K562 (cell line): Measurements from ENCODE around the gene PACSIN3. TPM values are rescaled to one million over a fixed set of nuclear protein-coding genes. Genes with fewer than 3 reads are reported as not detected.
A peak's percentile ranks its signal among the peaks of the same experiment; 100 is the strongest.

ENCODE experiments used
- ATAC-seq: fragments of 200-7000 bp; cut with Tn5 transposase; 3 replicates; pipeline ENCODE4 v1.9.1; 2020; ENCODE audit warnings: moderate library complexity
- BruUV-seq: library from RNA; stranded (reverse); fragments of 400-500 nt; replicated peaks from 2 replicates; lab custom pipeline; 2021; lab: Mats Ljungman, UMichigan
- CTCF ChIA-PET: fragments of 300-600 bp; formaldehyde crosslinking; extraction: SDS; loops from one replicate; lab custom pipeline; 2021; ENCODE audit warnings: low intra/inter-chr PET ratio; lab: Yijun Ruan, JAX
- POLR2A ChIA-PET: fragments of 300-600, 350-650 bp; sonication (Branson Sonifier 250); formaldehyde crosslinking; extraction: SDS; loops from one replicate; lab custom pipeline; 2021; ENCODE audit warnings: antibody characterized with exemption, inconsistent platforms; lab: Yijun Ruan, JAX
- DNase-seq, 4 experiments: peaks; one replicate each; pipeline versions ENCODE4 v3.0.0 to v3.0.0-alpha.2; 2011 to 2018; ENCODE audit warnings: low spot score in 3 of 4, mixed read lengths in 3 of 4; ENCODE audit errors: extremely low read depth in 1 of 4
- FAIRE-seq: peaks from 2 replicates; lab custom pipeline; 2011; peaks lifted over from hg19 to GRCh38; lab: Jason Lieb, UNC
- H2AFZ ChIP-seq: 2 replicates; pipeline ENCODE4 v1.6.0; 2011; ENCODE audit warnings: low read depth, low read length, control low read depth, inconsistent platforms
- H3K27ac ChIP-seq: fragments of 200-600 bp; 3 replicates; pipeline ENCODE4 v1.8.0; 2011; ENCODE audit warnings: low read depth, mild to moderate bottlenecking, control low read depth, inconsistent platforms, low read length, moderate library complexity, mixed read lengths; ENCODE audit errors: extremely low read depth
- H3K27me3 ChIP-seq, 2 experiments: fragments of 300-600 bp in 1 of 2; 2 replicates in 1 of 2; 3 replicates in 1 of 2; pipeline versions ENCODE4 v1.6.0 to v1.8.0; 2011; ENCODE audit warnings: inconsistent platforms in 2 of 2, low read length in 2 of 2, mild to moderate bottlenecking in 1 of 2, mixed read lengths in 1 of 2, moderate library complexity in 1 of 2; ENCODE audit not compliant: control insufficient read depth in 2 of 2, insufficient read depth in 2 of 2
- H3K36me3 ChIP-seq: fragments of 300-600 bp; 3 replicates; pipeline ENCODE4 v1.8.0; 2011; ENCODE audit warnings: mild to moderate bottlenecking, low read length, inconsistent platforms; ENCODE audit not compliant: control insufficient read depth, insufficient read depth
- H3K4me1 ChIP-seq, 2 experiments: fragments of 200-600 bp in 1 of 2; replicated peaks in 1 of 2; 2 replicates in 1 of 2; 3 replicates in 1 of 2; pipeline versions ENCODE4 v1.5.1 to v1.8.0; 2011; ENCODE audit warnings: inconsistent platforms in 2 of 2, low read length in 2 of 2, mild to moderate bottlenecking in 1 of 2, mixed read lengths in 1 of 2, moderate library complexity in 1 of 2; ENCODE audit not compliant: control insufficient read depth in 2 of 2, insufficient read depth in 2 of 2
- H3K4me2 ChIP-seq: 2 replicates; pipeline ENCODE4 v1.6.1; 2011; ENCODE audit warnings: low read length, control low read depth, inconsistent platforms, mixed read lengths; ENCODE audit not compliant: insufficient read depth
- H3K4me3 ChIP-seq: fragments of 200-600 bp; sonication (generic), shearing (Covaris generic); 2 replicates; pipeline ENCODE4 v1.5.1; 2016; ENCODE audit warnings: control low read depth, inconsistent platforms
- H3K79me2 ChIP-seq: fragments of 200-600 bp; 3 replicates; pipeline ENCODE4 v1.8.0; 2011; ENCODE audit warnings: low read length, inconsistent platforms; ENCODE audit not compliant: control insufficient read depth, insufficient read depth
- H3K9ac ChIP-seq, 2 experiments: 2 replicates each; pipeline versions ENCODE4 v1.6.0 to v1.6.1; 2011; ENCODE audit warnings: low read depth in 2 of 2, low read length in 2 of 2, control low read depth in 1 of 2, inconsistent platforms in 1 of 2, mild to moderate bottlenecking in 1 of 2, mixed read lengths in 1 of 2; ENCODE audit not compliant: insufficient read depth in 1 of 2
- H3K9me1 ChIP-seq: one replicate; pipeline ENCODE4 v1.6.0; 2011; ENCODE audit warnings: inconsistent platforms, mild to moderate bottlenecking, low read length, moderate library complexity; ENCODE audit not compliant: control insufficient read depth, insufficient read depth
- H3K9me3 ChIP-seq: replicated peaks from 2 replicates; pipeline ENCODE4 v1.5.1; 2011; ENCODE audit warnings: low read depth, low read length, inconsistent platforms; ENCODE audit not compliant: control insufficient read depth, insufficient read depth
- H4K20me1 ChIP-seq: replicated peaks from 2 replicates; pipeline ENCODE4 v1.6.1; 2011; ENCODE audit warnings: low read length, inconsistent platforms, mixed read lengths; ENCODE audit not compliant: control insufficient read depth, insufficient read depth
- BRF2 ChIP-seq: IDR thresholded peaks from 3 replicates; pipeline ENCODE4 v1.6.1; 2011; ENCODE audit warnings: borderline replicate concordance, mild to moderate bottlenecking; ENCODE audit not compliant: insufficient read length, insufficient read depth
- HINFP ChIP-seq: fragments of 450-650 bp; conservative IDR thresholded peaks from 2 replicates; pipeline ENCODE4 v1.6.1; 2016; ENCODE audit warnings: missing genetic modification characterization, low read depth, mild to moderate bottlenecking, control low read depth, missing compliant biosample characterization
- HOMEZ ChIP-seq: fragments of 250-450 bp; sonication (Bioruptor Pico); IDR thresholded peaks from 2 replicates; pipeline ENCODE4 v1.4.0; 2020; ENCODE audit warnings: mild to moderate bottlenecking, moderate library complexity
- MYC ChIP-seq, 2 experiments: fragments of 250-450 bp in 1 of 2; sonication (Bioruptor Pico) in 1 of 2; IDR thresholded peaks; 2 replicates each; pipeline versions ENCODE4 v1.5.1 to v1.6.1; 2012 to 2021; ENCODE audit warnings: low read depth in 2 of 2, borderline replicate concordance in 1 of 2, improper control_type of control experiment in 1 of 2, low read length in 1 of 2, mild to moderate bottlenecking in 1 of 2, moderate library complexity in 1 of 2
- MYNN ChIP-seq, 2 experiments: sonication (generic); formaldehyde crosslinking in 1 of 2; IDR thresholded peaks; 2 replicates each; pipeline versions ENCODE4 v1.5.0 to v1.6.1; 2016 to 2020; ENCODE audit warnings: antibody characterized with exemption in 1 of 2, missing genetic modification reagents in 1 of 2
- NCOA4 ChIP-seq: fragments of 450-650 bp; IDR thresholded peaks from 2 replicates; pipeline ENCODE4 v1.6.1; 2018; ENCODE audit warnings: mild to moderate bottlenecking; ENCODE audit not compliant: partially characterized antibody
- NR4A1 ChIP-seq, 2 experiments: fragments of 250-450 bp in 1 of 2; fragments of 450-650 bp in 1 of 2; sonication (Bioruptor Pico) in 1 of 2; IDR thresholded peaks; 2 replicates each; pipeline versions ENCODE4 v1.4.0 to v1.6.1; 2016 to 2020; ENCODE audit warnings: mild to moderate bottlenecking in 2 of 2, missing compliant biosample characterization in 1 of 2, missing genetic modification characterization in 1 of 2, moderate library complexity in 1 of 2
- POLR2A ChIP-seq: fragments of 450-650 bp; conservative IDR thresholded peaks from 2 replicates; pipeline ENCODE4 v1.6.1; 2016
- POLR2B ChIP-seq: fragments of 450-650 bp; IDR thresholded peaks from 2 replicates; pipeline ENCODE4 v1.6.1; 2018; ENCODE audit warnings: low read depth; ENCODE audit not compliant: partially characterized antibody
- RBM22 ChIP-seq: fragments of 200-400 bp; formaldehyde crosslinking; IDR thresholded peaks from 2 replicates; pipeline ENCODE4 v1.6.1; 2018; ENCODE audit warnings: low read length, low read depth; ENCODE audit not compliant: poor library complexity, severe bottlenecking
- SRSF3 ChIP-seq: fragments of 200-400 bp; formaldehyde crosslinking; IDR thresholded peaks from 2 replicates; pipeline ENCODE4 v1.6.1; 2016; ENCODE audit warnings: mild to moderate bottlenecking, low read length, moderate library complexity; ENCODE audit not compliant: insufficient read depth
- ZKSCAN8 ChIP-seq: fragments of 200-800 bp; sonication (Bioruptor generic); IDR thresholded peaks from 2 replicates; pipeline ENCODE4 v1.6.1; 2016; ENCODE audit warnings: missing genetic modification characterization, missing compliant biosample characterization
- WGBS: fragments of 100-300 bp; shearing (Covaris generic); methylation state at CpG from one replicate; pipeline ENCODE4 v1.1.6; 2016; ENCODE audit warnings: low coverage, mixed read lengths; ENCODE audit not compliant: insufficient coverage; ENCODE audit errors: missing lambda C conversion rate; 5-methylcytosine and 5-hydroxymethylcytosine counted together
- in situ Hi-C: fragments of 300-500 bp; cut with MboI; formaldehyde crosslinking; loops from 4 replicates; pipeline ENCODE4 v1.15.0; 2018; ENCODE audit warnings: inconsistent platforms, mixed read lengths
- intact Hi-C: fragments of 100-400 bp; cut with micrococcal nuclease; formaldehyde crosslinking; loops from 2 replicates; pipeline ENCODE4 v1.14.2; 2022
- polyA plus RNA-seq, 8 experiments: library from polyadenylated mRNA; depleted of rRNA in 4 of 8; stranded (reverse) in 5 of 8; unstranded in 3 of 8; fragments of >200 nt; fragmentation: Nextera tagmentation in 2 of 8; fragmentation: Illumina TruSeq in 1 of 8; extraction: Ambion mirVana in 2 of 8; extraction: Trizol in 1 of 8; gene quantifications; 2 replicates each; pipeline versions ENCODE4 v1.2.1 to v1.2.3, GENCODE V29; 2011 to 2014; ENCODE audit warnings: inconsistent platforms in 1 of 8, missing spikeins in 1 of 8
- total RNA-seq, 7 experiments: library from RNA; depleted of rRNA in 6 of 7; stranded (reverse); fragments of >200 nt in 6 of 7; fragmentation: Illumina TruSeq in 2 of 7; extraction: Trizol in 2 of 7; gene quantifications; 2 replicates each; pipeline versions ENCODE4 v1.2.1 to v1.2.3, GENCODE V29; 2011 to 2021; ENCODE audit warnings: low replicate concordance in 1 of 7

Gene PACSIN3
- total and polyA plus RNA-seq, 9 of the 15 experiments (the other 6 are each of a cell fraction or from before 2014, with no cell fraction given) = 0.13 to 18.1 (median 7.1) TPM

- H3K4me2 ChIP-seq = no peak overlapping the region
- peaks cover 39% of the 10 kb centered on the region; the same call in 2 of the 3 replicates for H3K36me3 ChIP-seq
- peaks cover 0 to 19% of the 10 kb centered on the region in 2 experiments; a peak in 2 of 5 replicates for H3K4me1 ChIP-seq
- H3K27ac ChIP-seq = no peak overlapping the region
- FAIRE-seq (no peak), DNase-seq (no peak), ATAC-seq (no peak)
- in situ Hi-C loops (loop anchor here (5.0 kb wide), 1 partner anchor 275 kb away; no protein-coding TSS in a partner anchor), intact Hi-C loops (loop anchor here (2.0 kb wide), 1 partner anchor 273 kb away; no protein-coding TSS in a partner anchor)
- H4K20me1 ChIP-seq = peaks cover 17% of the 10 kb centered on the region
- H3K9me3 ChIP-seq = no peaks in the 10 kb centered on the region
- TF ChIP-seq MYC (IDR thresholded peaks at IDR 0.05; ENCODE audit: low read depth, low read length) (no peak), MYC (CRISPR knock-in tag; IDR thresholded peaks at IDR 0.05; ENCODE audit: borderline replicate concordance, low read depth) (no peak), HINFP (tag) (no peak), BRF2 (no peak), SRSF3 (no peak), NR4A1 (CRISPR knock-in tag; IDR thresholded peaks at IDR 0.05) (no peak), NR4A1 (tag; IDR thresholded peaks at IDR 0.05) (no peak), ZKSCAN8 (CRISPR knock-in tag) (no peak), NCOA4 (no peak), RBM22 (no peak), POLR2A (peak; percentile 6; the same call in 1 of the 2 replicates), POLR2B (peak; percentile 2), MYNN (IDR thresholded peaks at IDR 0.05) (peak; percentile 45; the same call in 1 of the 2 replicates), MYNN (CRISPR knock-in tag; IDR thresholded peaks at IDR 0.05) (no peak), HOMEZ (CRISPR knock-in tag) (no peak)
- H3K4me3 ChIP-seq = no peak overlapping the region
- H2AFZ ChIP-seq = no peak overlapping the region
- no TSS peak for BruUV-seq
- ChIA-PET POLR2A (interaction anchor here (0.6 to 3.1 kb wide), 6 partner anchors 9 to 750 kb away, joined by 3 to 29 read pairs (median 5); no protein-coding TSS in a partner anchor), CTCF (interaction anchor here (0.6 to 3.9 kb wide), 3 partner anchors 193 to 335 kb away, joined by 3 to 27 read pairs (median 4); no protein-coding TSS in a partner anchor)
- H3K9ac ChIP-seq = no peak overlapping the region
- H3K9me1 ChIP-seq = peaks cover 2% of the 10 kb centered on the region
- 62% methylated on average over 9 of the region's 9 CpGs for WGBS
- H3K27me3 ChIP-seq = no peaks in the 10 kb centered on the region
- no peaks in the 10 kb centered on the region for H3K79me2 ChIP-seq
Measured at GRCh38 chr11:47161890-47162289, 24.3 kb downstream of the PACSIN3 start.
